Left ventricle myocardium inferior (tissue), 1 donor: ENCODE results near the gene ECHS1. TPM values are rescaled to one million over a fixed set of nuclear protein-coding genes. Genes with fewer than 3 reads are reported as not detected.

ENCODE experiments used
- DNase-seq: peaks from one replicate; pipeline ENCODE4 v3.0.0-alpha.2; 2020
- H3K27ac ChIP-seq: fragments of 200-600 bp; replicated peaks from 2 replicates; pipeline ENCODE4 v1.8.0; 2021
- H3K27me3 ChIP-seq: fragments of 200-600 bp; 2 replicates; pipeline ENCODE4 v1.8.0; 2021; ENCODE audit warnings: low read depth
- H3K36me3 ChIP-seq: fragments of 200-600 bp; 2 replicates; pipeline ENCODE4 v1.8.0; 2021
- H3K4me1 ChIP-seq: fragments of 200-600 bp; 2 replicates; pipeline ENCODE4 v1.8.0; 2021
- H3K4me3 ChIP-seq: fragments of 200-600 bp; 2 replicates; pipeline ENCODE4 v1.8.0; 2021; ENCODE audit warnings: mild to moderate bottlenecking, moderate library complexity
- H3K9me3 ChIP-seq: fragments of 200-600 bp; replicated peaks from 2 replicates; pipeline ENCODE4 v1.8.0; 2021
- intact Hi-C: fragments of 100-400 bp; cut with micrococcal nuclease; formaldehyde crosslinking; loops from one replicate; pipeline ENCODE4 v1.11.0; 2022
- total RNA-seq: library from RNA; stranded (reverse); fragmentation: NEBNext Ultra II Directional; extraction: Animal tissue kit (Norgen Biotek cat#: 25700); gene quantifications from one replicate; pipeline ENCODE4 v1.2.1, GENCODE V29; 2021
- TF ChIP-seq, protein P1 (sequence below): fragments of 200-600 bp; IDR thresholded peaks from 2 replicates; pipeline ENCODE4 v1.8.0; 2021; ENCODE audit warnings: antibody characterized with exemption, mild to moderate bottlenecking, borderline replicate concordance
- donor health status: DM: no; HTN: yes; CAD: no; lungs with severe emphysema.

Gene ECHS1
- total RNA-seq, 1 donor from 2014 or later: 212 TPM

DNA sequence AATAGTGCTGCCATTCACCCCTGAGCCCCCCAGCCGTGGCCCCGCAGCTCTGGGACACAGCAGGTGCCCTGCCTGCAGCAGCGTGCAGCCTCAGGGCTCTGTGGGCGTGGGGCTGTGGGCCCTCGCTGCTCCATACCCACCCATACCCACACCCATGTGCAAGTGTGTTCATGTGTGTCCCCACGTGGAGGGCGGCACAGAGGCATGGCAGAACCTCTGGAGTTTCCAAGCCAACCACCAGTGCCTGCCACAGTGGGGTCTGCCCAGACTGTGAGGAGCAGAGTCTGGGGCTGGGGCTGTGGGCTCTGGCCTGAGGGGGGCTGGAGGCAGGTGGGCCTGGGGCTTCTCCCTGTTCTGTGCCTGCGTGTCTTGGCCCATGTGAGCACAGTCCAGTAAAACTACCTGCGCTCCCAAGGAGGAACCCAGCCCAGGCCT is 23.6 kb downstream of the ECHS1 start:
- DNase-seq: peak; percentile 12
- TF ChIP-seq, protein P1, sequence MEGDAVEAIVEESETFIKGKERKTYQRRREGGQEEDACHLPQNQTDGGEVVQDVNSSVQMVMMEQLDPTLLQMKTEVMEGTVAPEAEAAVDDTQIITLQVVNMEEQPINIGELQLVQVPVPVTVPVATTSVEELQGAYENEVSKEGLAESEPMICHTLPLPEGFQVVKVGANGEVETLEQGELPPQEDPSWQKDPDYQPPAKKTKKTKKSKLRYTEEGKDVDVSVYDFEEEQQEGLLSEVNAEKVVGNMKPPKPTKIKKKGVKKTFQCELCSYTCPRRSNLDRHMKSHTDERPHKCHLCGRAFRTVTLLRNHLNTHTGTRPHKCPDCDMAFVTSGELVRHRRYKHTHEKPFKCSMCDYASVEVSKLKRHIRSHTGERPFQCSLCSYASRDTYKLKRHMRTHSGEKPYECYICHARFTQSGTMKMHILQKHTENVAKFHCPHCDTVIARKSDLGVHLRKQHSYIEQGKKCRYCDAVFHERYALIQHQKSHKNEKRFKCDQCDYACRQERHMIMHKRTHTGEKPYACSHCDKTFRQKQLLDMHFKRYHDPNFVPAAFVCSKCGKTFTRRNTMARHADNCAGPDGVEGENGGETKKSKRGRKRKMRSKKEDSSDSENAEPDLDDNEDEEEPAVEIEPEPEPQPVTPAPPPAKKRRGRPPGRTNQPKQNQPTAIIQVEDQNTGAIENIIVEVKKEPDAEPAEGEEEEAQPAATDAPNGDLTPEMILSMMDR: no peak
- H3K4me1 ChIP-seq: no peaks in the 10 kb centered on the region
- peaks cover 55% of the 10 kb centered on the region for H3K27me3 ChIP-seq
- no peaks in the 10 kb centered on the region for H3K36me3 ChIP-seq
- intact Hi-C loops: no loop called here
- H3K9me3 ChIP-seq: no peaks in the 10 kb centered on the region
- H3K27ac ChIP-seq: no peak overlapping the region
- no peak overlapping the region for H3K4me3 ChIP-seq

- Histone ChIP-seq H3K4me3 (no peak overlapping the region), H3K36me3 (no peaks in the 10 kb centered on the region), H3K4me1 (no peaks in the 10 kb centered on the region), H3K27me3 (peaks cover 60% of the 10 kb centered on the region), H3K9me3 (no peaks in the 10 kb centered on the region), H3K27ac (no peak overlapping the region)
- intact Hi-C loops: no loop called here
- no peak for DNase-seq
- TF ChIP-seq, protein P1: no peak
Observed at GRCh38 chr10:133349160-133349568, 24.0 kb downstream of the ECHS1 start.

- TF ChIP-seq, protein P1: no peak
- Histone ChIP-seq H3K27me3 (peaks cover 70% of the 10 kb centered on the region), H3K4me1 (no peaks in the 10 kb centered on the region), H3K36me3 (no peaks in the 10 kb centered on the region), H3K4me3 (no peak overlapping the region), H3K27ac (no peak overlapping the region), H3K9me3 (no peaks in the 10 kb centered on the region)
- DNase-seq: no peak
- intact Hi-C loops: no loop called here
Observed at GRCh38 chr10:133347710-133348517, 25.2 kb downstream of the ECHS1 start.

DNA sequence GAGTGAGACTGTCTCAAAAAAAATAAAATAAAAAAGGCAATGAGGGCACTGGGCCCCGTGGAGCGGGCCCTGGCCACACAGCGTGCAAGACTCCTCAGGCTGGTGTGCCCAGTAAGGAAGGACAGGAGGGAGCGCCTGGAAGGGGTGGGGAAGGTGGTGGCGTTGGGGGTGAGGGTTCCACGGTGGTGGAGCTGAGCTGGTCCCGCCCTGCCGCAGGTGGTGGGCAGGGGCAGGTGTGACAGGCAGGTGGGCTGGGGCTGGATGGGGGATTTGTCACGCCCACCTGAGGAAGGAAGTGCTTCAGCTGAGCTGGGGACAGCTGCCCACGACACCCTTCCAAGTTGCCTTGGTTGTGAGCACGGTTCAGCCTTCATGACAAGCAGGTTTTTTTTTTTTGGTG is 26.7 kb downstream of the ECHS1 start:
- DNase-seq: no peak
- Histone ChIP-seq H3K9me3 (no peaks in the 10 kb centered on the region), H3K27ac (no peak overlapping the region), H3K27me3 (peaks cover 85% of the 10 kb centered on the region), H3K4me1 (no peaks in the 10 kb centered on the region), H3K4me3 (no peak overlapping the region), H3K36me3 (no peaks in the 10 kb centered on the region)
- intact Hi-C loops: no loop called here
- TF ChIP-seq, protein P1: no peak

DNA sequence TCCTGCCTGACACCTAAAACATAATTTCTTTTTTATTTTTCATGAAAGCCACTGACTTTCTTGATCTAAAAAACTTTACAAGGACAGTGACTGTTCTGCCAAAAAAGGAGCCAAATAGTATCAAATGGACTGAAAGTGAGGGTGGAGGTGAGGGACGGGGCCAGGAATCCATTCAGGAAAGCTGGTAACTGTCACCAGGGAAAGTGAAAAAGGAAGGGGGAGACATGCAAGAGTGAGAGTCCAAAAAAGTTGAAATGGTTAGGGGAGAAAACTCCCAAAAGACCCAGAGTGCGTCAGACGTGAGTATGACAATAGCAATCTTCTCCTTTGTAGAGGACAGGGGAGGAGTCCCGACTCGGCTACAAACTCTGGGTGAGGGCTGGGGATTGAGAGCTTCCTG is 28.9 kb downstream of the ECHS1 start:
- Histone ChIP-seq H3K4me1 (no peaks in the 10 kb centered on the region), H3K27ac (no peak overlapping the region), H3K9me3 (no peaks in the 10 kb centered on the region), H3K27me3 (peaks cover 97% of the 10 kb centered on the region), H3K36me3 (no peaks in the 10 kb centered on the region), H3K4me3 (no peak overlapping the region)
- DNase-seq: no peak
- TF ChIP-seq, protein P1: no peak
- intact Hi-C loops: no loop called here
